HG03139 (cell line): ENCODE measurements around the gene PRSS50.
"Not testable (repeated sequence)": the region's sequence is repeated elsewhere in the genome, so short reads cannot be mapped to it uniquely, and the experiment has no call there.

Experiments
- ATAC-seq: cut with Tn5 transposase; IDR thresholded peaks from one replicate; pipeline ENCODE4 v1.9.1; 2021; ENCODE audit not compliant: unreplicated experiment

Gene PRSS50

GRCh38 chr3:46708401-46709156 lies 9.1 kb downstream of the PRSS50 start:
- no peak for ATAC-seq

- no peak for ATAC-seq
These were observed 10.1 kb downstream of the PRSS50 start for GRCh38 chr3:46707601-46708011.

- no peak for ATAC-seq
These were observed 10.7 kb downstream of the PRSS50 start for GRCh38 chr3:46706771-46707582.

GRCh38 chr3:46705751-46706552 lies 11.7 kb downstream of the PRSS50 start:
- no peak for ATAC-seq

GRCh38 chr3:46705022-46705530 lies 12.6 kb downstream of the PRSS50 start:
- ATAC-seq, result no peak

- ATAC-seq, result not testable (repeated sequence)
These were observed 13.3 kb downstream of the PRSS50 start for GRCh38 chr3:46704346-46704745.

GRCh38 chr3:46703013-46703520 lies 14.6 kb downstream of the PRSS50 start:
- ATAC-seq, result no peak

GRCh38 chr3:46702246-46703012 lies 15.2 kb downstream of the PRSS50 start:
- no peak for ATAC-seq

GRCh38 chr3:46701181-46701939 lies 16.3 kb downstream of the PRSS50 start, which contains the start of gene TMIE:
Gene TMIE, plus strand, starts transcription at chr3:46701392. Its CDS starts 96 bp downstream, at chr3:46701488.
- ATAC-seq, result no peak

- no peak for ATAC-seq
These were observed 16.9 kb downstream of the PRSS50 start for GRCh38 chr3:46700772-46701171.

- no peak for ATAC-seq
These were observed 17.8 kb downstream of the PRSS50 start for GRCh38 chr3:46699676-46700523.

GRCh38 chr3:46695962-46696894 lies 21.4 kb downstream of the PRSS50 start:
- ATAC-seq, result no peak

GRCh38 chr3:46695177-46695961 lies 22.3 kb downstream of the PRSS50 start:
- ATAC-seq, result no peak

GRCh38 chr3:46694520-46694919 lies 23.1 kb downstream of the PRSS50 start:
- no peak for ATAC-seq

GRCh38 chr3:46693892-46694226 lies 23.8 kb downstream of the PRSS50 start:
- ATAC-seq, result no peak

- no peak for ATAC-seq
These were observed 24.4 kb downstream of the PRSS50 start, which contains the start of gene ALS2CL for GRCh38 chr3:46693038-46693891. Gene ALS2CL, minus strand, starts transcription at chr3:46693679. Its CDS starts 4,239 bp downstream, at chr3:46689440.
